ENCODE results near the gene SLC44A4.

GRCh38 chr6:31880616-31881015 lies 1.8 kb upstream of the SLC44A4 start:
- TF ChIP-seq POLR2A (IDR thresholded peaks at IDR 0.05; ENCODE audit: low read length) (no peak), GATA1 (IDR thresholded peaks at IDR 0.05; ENCODE audit: low read depth, low read length) (no peak)
